Adrenal gland (tissue), 5 donors: ENCODE results near the gene KCNJ6.

Experiments
- POLR2A ChIP-seq, 2 donors: fragments of 450-650 bp; IDR thresholded peaks; one replicate each; pipeline ENCODE4 v1.6.1; 2017; ENCODE audit warnings: antibody characterized with exemption in 2 of 2, mild to moderate bottlenecking in 2 of 2, moderate library complexity in 1 of 2
- TF ChIP-seq, protein P1 (sequence below), 6 experiments: fragments of 450-650 bp in 4 of 6; fragments of 200-600 bp in 2 of 6; sonication (generic) in 1 of 6; IDR thresholded peaks; 1 replicate in 5 of 6; 2 replicates in 1 of 6; pipeline versions ENCODE4 v1.5.1 to v1.8.0; 2016 to 2021; ENCODE audit warnings: antibody characterized with exemption in 6 of 6, mild to moderate bottlenecking in 2 of 6, moderate library complexity in 1 of 6
- donor health status: DM: no; HTN: no; CAD: no.

- TF ChIP-seq, protein P1, sequence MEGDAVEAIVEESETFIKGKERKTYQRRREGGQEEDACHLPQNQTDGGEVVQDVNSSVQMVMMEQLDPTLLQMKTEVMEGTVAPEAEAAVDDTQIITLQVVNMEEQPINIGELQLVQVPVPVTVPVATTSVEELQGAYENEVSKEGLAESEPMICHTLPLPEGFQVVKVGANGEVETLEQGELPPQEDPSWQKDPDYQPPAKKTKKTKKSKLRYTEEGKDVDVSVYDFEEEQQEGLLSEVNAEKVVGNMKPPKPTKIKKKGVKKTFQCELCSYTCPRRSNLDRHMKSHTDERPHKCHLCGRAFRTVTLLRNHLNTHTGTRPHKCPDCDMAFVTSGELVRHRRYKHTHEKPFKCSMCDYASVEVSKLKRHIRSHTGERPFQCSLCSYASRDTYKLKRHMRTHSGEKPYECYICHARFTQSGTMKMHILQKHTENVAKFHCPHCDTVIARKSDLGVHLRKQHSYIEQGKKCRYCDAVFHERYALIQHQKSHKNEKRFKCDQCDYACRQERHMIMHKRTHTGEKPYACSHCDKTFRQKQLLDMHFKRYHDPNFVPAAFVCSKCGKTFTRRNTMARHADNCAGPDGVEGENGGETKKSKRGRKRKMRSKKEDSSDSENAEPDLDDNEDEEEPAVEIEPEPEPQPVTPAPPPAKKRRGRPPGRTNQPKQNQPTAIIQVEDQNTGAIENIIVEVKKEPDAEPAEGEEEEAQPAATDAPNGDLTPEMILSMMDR (IDR thresholded peaks at IDR 0.05) = no peak
- no peak for TF ChIP-seq POLR2A (IDR thresholded peaks at IDR 0.05)
These were observed 263.1 kb downstream of the KCNJ6 start for GRCh38 chr21:37653201-37653600.
